Breast epithelium (tissue), 3 donors: ENCODE results near the gene ASB8.

Experiments
- POLR2A ChIP-seq: fragments of 450-650 bp; IDR thresholded peaks from one replicate; pipeline ENCODE4 v1.6.1; 2016; ENCODE audit warnings: antibody characterized with exemption, mild to moderate bottlenecking, moderate library complexity
- POLR2AphosphoS5 ChIP-seq, 3 donors: sonication (generic); formaldehyde crosslinking; IDR thresholded peaks; one replicate each; pipeline ENCODE4 v1.6.1; 2017; ENCODE audit warnings: antibody characterized with exemption in 3 of 3
- TF ChIP-seq, protein P1 (sequence below), 3 donors: fragments of 450-650 bp; IDR thresholded peaks; one replicate each; pipeline ENCODE4 v1.5.1; 2016 to 2017; ENCODE audit warnings: antibody characterized with exemption in 3 of 3, mild to moderate bottlenecking in 3 of 3, moderate library complexity in 3 of 3

DNA sequence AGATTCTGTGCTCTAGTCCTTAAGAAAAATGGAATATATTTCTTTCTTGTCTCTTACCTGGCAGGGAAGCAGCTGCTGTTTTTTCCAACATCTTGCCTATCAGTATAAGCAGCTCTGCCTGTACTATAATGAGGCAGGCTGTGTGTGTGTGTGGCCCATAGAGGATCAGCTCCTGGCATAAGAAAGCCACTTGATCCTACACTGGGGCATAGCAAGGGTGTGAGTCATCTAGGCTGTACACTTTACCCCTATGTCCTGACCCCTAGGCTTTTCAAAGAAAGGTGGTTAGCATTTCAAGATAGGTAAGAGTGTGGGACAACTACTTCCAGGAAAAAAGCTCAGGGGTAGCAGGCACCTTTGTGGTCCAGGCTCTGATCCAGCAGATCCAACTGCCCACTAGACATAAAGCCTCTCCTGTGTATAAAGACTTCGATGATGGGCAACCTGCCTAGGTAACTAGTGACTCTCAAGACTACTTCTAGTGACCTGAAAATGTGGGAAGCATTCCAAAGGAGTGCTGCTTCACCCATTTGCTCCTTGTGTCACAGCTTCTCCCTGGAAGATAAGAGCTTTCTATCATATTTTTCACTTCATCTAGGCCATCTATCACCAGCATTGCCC lies 46.5 kb downstream of the ASB8 start:
- TF ChIP-seq, protein P1, sequence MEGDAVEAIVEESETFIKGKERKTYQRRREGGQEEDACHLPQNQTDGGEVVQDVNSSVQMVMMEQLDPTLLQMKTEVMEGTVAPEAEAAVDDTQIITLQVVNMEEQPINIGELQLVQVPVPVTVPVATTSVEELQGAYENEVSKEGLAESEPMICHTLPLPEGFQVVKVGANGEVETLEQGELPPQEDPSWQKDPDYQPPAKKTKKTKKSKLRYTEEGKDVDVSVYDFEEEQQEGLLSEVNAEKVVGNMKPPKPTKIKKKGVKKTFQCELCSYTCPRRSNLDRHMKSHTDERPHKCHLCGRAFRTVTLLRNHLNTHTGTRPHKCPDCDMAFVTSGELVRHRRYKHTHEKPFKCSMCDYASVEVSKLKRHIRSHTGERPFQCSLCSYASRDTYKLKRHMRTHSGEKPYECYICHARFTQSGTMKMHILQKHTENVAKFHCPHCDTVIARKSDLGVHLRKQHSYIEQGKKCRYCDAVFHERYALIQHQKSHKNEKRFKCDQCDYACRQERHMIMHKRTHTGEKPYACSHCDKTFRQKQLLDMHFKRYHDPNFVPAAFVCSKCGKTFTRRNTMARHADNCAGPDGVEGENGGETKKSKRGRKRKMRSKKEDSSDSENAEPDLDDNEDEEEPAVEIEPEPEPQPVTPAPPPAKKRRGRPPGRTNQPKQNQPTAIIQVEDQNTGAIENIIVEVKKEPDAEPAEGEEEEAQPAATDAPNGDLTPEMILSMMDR (IDR thresholded peaks at IDR 0.05): no peak
- TF ChIP-seq POLR2A (no peak), POLR2AphosphoS5 (IDR thresholded peaks at IDR 0.05) (no peak)
